NOMO-1 treated with DMSO at 0.1 percent for 48 hours (cell line): ENCODE data around the gene TMEM25.
"Not testable (repeated sequence)": the region's sequence is repeated elsewhere in the genome, so short reads cannot be mapped to it uniquely, and the experiment has no call there.

Experiments
- DNase-seq: peaks from one replicate; lab custom pipeline; 2025; ENCODE audit not compliant: unreplicated experiment; lab: John Stamatoyannopoulos, UW

Gene TMEM25

DNA sequence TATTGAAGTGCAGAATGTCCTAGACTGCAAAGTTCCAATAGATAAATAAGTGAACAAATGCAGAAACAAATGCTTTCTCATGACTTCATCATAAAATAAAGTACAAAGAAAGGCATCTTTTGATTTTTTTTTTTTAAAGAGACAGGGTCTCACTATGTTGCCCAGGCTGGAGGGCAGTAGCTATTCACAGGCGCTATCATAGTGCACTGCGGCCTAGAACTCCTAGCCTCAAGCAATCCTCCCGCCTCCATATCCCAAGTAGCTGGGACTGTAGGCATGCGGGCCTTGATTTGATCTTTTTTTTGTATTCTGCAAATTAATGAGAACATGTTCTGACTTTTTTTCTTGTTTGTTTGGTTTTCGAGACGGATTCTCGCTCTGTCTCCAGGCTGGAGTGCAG is 43.6 kb downstream of the TMEM25 start:
- no peak for DNase-seq

DNA sequence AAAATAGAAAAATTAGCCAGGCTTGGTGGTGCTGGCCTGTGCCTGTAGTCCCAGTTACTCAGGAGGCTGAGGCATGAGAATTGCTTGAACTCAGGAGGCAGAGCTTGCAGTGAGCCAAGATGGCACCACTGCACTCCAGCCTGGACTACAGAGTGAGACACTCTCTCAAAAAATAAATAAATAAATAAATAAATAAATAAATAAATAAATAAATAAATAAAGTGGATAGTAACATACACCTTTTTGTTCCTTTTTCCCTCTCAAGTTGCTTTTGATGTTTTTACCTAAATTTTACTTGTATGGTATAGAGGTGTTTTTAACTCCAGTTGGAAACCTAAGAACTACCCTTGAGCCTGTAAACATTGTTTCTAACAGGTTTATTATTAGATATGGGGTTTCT is 47.0 kb downstream of the TMEM25 start:
- not testable (repeated sequence) for DNase-seq

DNA sequence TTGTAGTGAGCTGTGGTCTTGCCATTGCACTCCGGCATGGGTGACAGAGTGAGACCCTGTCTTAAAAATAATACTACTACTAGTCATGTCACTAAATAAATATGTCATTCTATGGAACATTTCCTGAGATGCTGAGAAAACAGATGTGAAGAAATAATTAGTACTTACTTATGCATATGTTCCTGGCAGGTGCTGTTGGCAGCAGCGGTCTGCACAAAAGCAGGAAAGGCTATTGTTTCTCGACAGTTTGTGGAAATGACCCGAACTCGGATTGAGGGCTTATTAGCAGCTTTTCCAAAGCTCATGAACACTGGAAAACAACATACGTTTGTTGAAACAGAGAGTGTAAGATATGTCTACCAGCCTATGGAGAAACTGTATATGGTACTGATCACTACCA is 50.1 kb downstream of the TMEM25 start:
- no peak for DNase-seq
